ENCODE results near the gene CDX2. TPM values are rescaled to one million over a fixed set of nuclear protein-coding genes. Genes with fewer than 3 reads are reported as not detected.

The CDX2 gene
- polyA plus RNA-seq, 1 experiment: not detected

DNA sequence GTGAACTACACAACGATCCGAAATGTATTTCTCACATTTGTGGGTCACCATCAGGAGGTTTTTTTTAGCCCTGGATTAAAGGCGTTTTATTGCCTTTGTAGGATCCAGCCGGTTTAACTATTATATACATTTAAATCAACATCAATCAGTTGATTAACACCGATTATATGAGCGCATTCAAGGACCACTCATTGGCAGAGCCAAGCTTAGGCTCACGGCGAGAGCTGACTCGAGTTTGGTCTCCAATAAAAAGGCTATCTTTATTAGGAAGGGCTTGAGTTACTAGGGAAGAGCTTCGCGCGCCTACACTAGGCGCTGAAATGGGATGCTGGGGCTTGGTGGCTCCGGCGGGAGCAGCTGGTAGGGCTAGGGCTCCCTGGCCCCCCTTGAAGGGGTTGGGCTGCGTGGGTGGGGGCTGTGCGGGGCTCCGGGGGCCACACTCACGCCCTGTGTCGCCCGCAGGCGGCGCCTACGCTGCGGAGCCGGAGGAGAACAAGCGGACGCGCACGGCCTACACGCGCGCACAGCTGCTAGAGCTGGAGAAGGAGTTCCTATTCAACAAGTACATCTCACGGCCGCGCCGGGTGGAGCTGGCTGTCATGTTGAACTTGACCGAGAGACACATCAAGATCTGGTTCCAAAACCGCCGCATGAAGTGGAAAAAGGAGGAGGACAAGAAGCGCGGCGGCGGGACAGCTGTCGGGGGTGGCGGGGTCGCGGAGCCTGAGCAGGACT lies 45.2 kb downstream of the CDX2 start:
- no peak for DNase-seq (ENCODE audit: low read depth, low spot score)
- TF ChIP-seq, protein P1, sequence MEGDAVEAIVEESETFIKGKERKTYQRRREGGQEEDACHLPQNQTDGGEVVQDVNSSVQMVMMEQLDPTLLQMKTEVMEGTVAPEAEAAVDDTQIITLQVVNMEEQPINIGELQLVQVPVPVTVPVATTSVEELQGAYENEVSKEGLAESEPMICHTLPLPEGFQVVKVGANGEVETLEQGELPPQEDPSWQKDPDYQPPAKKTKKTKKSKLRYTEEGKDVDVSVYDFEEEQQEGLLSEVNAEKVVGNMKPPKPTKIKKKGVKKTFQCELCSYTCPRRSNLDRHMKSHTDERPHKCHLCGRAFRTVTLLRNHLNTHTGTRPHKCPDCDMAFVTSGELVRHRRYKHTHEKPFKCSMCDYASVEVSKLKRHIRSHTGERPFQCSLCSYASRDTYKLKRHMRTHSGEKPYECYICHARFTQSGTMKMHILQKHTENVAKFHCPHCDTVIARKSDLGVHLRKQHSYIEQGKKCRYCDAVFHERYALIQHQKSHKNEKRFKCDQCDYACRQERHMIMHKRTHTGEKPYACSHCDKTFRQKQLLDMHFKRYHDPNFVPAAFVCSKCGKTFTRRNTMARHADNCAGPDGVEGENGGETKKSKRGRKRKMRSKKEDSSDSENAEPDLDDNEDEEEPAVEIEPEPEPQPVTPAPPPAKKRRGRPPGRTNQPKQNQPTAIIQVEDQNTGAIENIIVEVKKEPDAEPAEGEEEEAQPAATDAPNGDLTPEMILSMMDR (IDR thresholded peaks at IDR 0.05; ENCODE audit: low read depth, low read length): no peak
- ChIA-PET POLR2A (no interaction called here), CTCF (interaction anchor here (1.2 kb wide), 1 partner anchor 30 kb away, joined by 3 read pairs; no protein-coding TSS in a partner anchor)
- Histone ChIP-seq H3K4me3 (ENCODE audit: low read depth, low read length) (no peak overlapping the region), H3K27ac (ENCODE audit: low read depth, low read length) (no peak overlapping the region), H3K27me3 (ENCODE audit: control insufficient read depth, insufficient read depth, low read length) (peaks cover 94% of the 10 kb centered on the region), H3K9me3 (ENCODE audit: control insufficient read depth, insufficient read depth, low read length) (peaks cover 6% of the 10 kb centered on the region; the same call in 1 of the 2 replicates)

DNA sequence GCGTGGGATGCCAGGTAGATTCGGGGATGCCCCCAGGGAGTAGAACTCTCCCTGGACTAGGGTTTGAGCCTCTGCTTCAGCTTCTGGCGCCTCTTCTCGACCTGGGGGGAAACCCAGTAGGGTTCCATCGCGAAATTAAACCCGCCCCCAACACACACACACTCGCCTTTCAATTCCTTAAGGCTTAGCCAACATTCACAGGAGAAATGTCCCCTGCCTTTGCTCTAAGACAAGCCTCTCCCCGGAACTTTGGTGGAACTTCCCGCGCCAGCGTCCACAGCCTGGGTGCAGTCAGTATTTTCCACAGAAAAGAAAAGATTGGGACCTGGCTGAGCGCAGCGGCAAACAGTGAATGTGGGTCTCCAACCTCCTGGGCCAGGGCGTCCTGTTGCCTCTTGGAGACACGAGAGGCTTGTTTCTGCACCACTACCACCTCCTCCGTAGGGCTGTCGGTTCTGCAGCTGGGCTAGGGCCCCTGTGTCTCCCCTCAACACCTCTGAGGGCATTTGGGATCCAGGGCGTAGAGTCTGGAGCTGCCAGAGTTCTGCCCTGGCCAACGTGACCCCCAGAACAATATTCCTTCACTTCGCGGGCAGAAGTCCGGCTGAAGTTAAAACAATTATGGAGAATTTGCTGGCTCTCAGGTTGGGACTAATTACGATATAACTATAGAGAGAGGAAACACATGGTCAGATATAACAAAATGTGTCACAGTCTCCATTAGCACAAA lies 46.1 kb downstream of the CDX2 start:
- no peak overlapping the region for H3K27ac ChIP-seq (ENCODE audit: low read depth, low read length)
- H3K9me3 ChIP-seq (ENCODE audit: control insufficient read depth, insufficient read depth, low read length): peaks cover 9% of the 10 kb centered on the region; the same call in 1 of the 2 replicates
- H3K4me3 ChIP-seq (ENCODE audit: low read depth, low read length): no peak overlapping the region
- DNase-seq (ENCODE audit: low read depth, low spot score): no peak
- CTCF ChIA-PET: no interaction called here
- peaks cover 94% of the 10 kb centered on the region for H3K27me3 ChIP-seq (ENCODE audit: control insufficient read depth, insufficient read depth, low read length)
- POLR2A ChIA-PET: no interaction called here
- TF ChIP-seq, protein P1 (IDR thresholded peaks at IDR 0.05; ENCODE audit: low read depth, low read length): no peak

- TF ChIP-seq, protein P1 (IDR thresholded peaks at IDR 0.05; ENCODE audit: low read depth, low read length): no peak
- no peak for DNase-seq (ENCODE audit: low read depth, low spot score)
- Histone ChIP-seq H3K27me3 (ENCODE audit: control insufficient read depth, insufficient read depth, low read length) (peaks cover 94% of the 10 kb centered on the region), H3K27ac (ENCODE audit: low read depth, low read length) (no peak overlapping the region), H3K4me3 (ENCODE audit: low read depth, low read length) (no peak overlapping the region), H3K9me3 (ENCODE audit: control insufficient read depth, insufficient read depth, low read length) (peaks cover 9% of the 10 kb centered on the region; the same call in 1 of the 2 replicates)
- CTCF ChIA-PET: no interaction called here
- POLR2A ChIA-PET: no interaction called here
These were observed 46.9 kb downstream of the CDX2 start for GRCh38 chr13:27921961-27922882.

DNA sequence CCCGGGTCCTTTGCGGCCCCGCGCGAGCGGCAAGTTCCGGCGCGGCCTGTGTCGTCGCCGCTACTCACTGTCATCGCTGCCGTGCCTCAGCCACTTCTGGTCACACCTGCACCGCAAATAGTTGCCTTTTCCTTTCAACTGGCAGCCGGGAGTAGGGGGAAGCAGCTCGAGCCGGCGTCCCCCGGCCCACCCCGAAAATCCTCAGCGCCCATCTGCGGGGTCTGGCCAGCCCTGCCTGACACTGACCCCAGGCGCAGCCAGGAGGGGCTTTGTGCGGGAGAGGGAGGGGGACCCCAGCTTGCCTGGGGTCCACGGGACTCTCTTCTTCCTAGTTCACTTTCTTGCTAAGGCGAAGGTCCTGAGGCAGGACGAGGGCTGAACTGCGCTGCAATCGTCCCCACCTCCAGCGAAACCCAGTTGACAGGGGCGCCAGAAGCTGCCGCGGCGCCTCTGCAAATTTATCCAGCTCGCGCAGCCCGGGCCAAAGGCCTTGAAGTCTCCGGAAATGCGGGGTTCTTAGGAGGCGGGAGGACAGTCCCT lies 47.6 kb downstream of the CDX2 start:
- H3K27ac ChIP-seq (ENCODE audit: low read depth, low read length): no peak overlapping the region
- TF ChIP-seq, protein P1 (IDR thresholded peaks at IDR 0.05; ENCODE audit: low read depth, low read length): no peak
- peaks cover 9% of the 10 kb centered on the region; the same call in 1 of the 2 replicates for H3K9me3 ChIP-seq (ENCODE audit: control insufficient read depth, insufficient read depth, low read length)
- ChIA-PET POLR2A (no interaction called here), CTCF (no interaction called here)
- H3K27me3 ChIP-seq (ENCODE audit: control insufficient read depth, insufficient read depth, low read length): peaks cover 94% of the 10 kb centered on the region
- peak overlapping the region; percentile 38; the same call in 1 of the 2 replicates for H3K4me3 ChIP-seq (ENCODE audit: low read depth, low read length)
- DNase-seq (ENCODE audit: low read depth, low spot score): no peak

All from AG04450 (cell line).